ENCODE measurements around the gene CTDSPL.

- no peak for TF ChIP-seq CTCF (IDR thresholded peaks at IDR 0.05)
- TF ChIP-seq EP300 (IDR thresholded peaks at IDR 0.05), result no peak
Observed at GRCh38 chr3:37949866-37950265, 88.2 kb downstream of the CTDSPL start.
